Esophagus squamous epithelium (tissue), 5 donors: Measurements from ENCODE around the gene NSMCE4A. TPM values are rescaled to one million over a fixed set of nuclear protein-coding genes. Genes with fewer than 3 reads are reported as not detected.
"Not testable (repeated sequence)": the region's sequence is repeated elsewhere in the genome, so short reads cannot be mapped to it uniquely, and the experiment has no call there.

Experiments
- DNase-seq: peaks from one replicate; lab custom pipeline; 2025; lab: John Stamatoyannopoulos, UW
- H3K27ac ChIP-seq, 4 donors: fragments of 200-600 bp; sonication (generic); one replicate each; pipeline ENCODE4 v1.5.1; 2016 to 2019; ENCODE audit warnings: mild to moderate bottlenecking in 1 of 4
- H3K27me3 ChIP-seq, 4 donors: fragments of 200-600 bp; sonication (generic); 1 replicate in 3 of 4; 2 replicates in 1 of 4; pipeline versions ENCODE4 v1.5.1 to v1.6.0; 2017 to 2021; ENCODE audit warnings: antibody characterized with exemption in 1 of 4
- H3K36me3 ChIP-seq, 3 donors: fragments of 200-600 bp; sonication (generic); one replicate each; pipeline ENCODE4 v1.5.1; 2016 to 2019
- H3K4me1 ChIP-seq, 3 donors: fragments of 200-600 bp; sonication (generic); one replicate each; pipeline ENCODE4 v1.5.1; 2017 to 2019
- H3K4me3 ChIP-seq, 4 donors: fragments of 200-600 bp; sonication (generic); 1 replicate in 3 of 4; 2 replicates in 1 of 4; pipeline ENCODE4 v1.5.1; 2016 to 2019; ENCODE audit warnings: mild to moderate bottlenecking in 2 of 4, moderate library complexity in 1 of 4
- H3K9me3 ChIP-seq, 3 donors: fragments of 200-600 bp; sonication (generic); one replicate each; pipeline ENCODE4 v1.5.1; 2016 to 2019
- CTCF ChIP-seq, 6 experiments: fragments of 450-650 bp in 4 of 6; fragments of 200-600 bp in 2 of 6; sonication (generic) in 2 of 6; IDR thresholded peaks; one replicate each; pipeline ENCODE4 v1.5.1; 2016 to 2019; ENCODE audit warnings: antibody characterized with exemption in 6 of 6, mild to moderate bottlenecking in 4 of 6, moderate library complexity in 4 of 6
- POLR2A ChIP-seq, 4 donors: fragments of 450-650 bp; IDR thresholded peaks; one replicate each; pipeline ENCODE4 v1.6.1; 2017; ENCODE audit warnings: antibody characterized with exemption in 4 of 4, mild to moderate bottlenecking in 4 of 4, moderate library complexity in 3 of 4
- WGBS, 2 donors: methylation state at CpG; one replicate each; pipeline ENCODE4 v1.1.5; 2018; 5-methylcytosine and 5-hydroxymethylcytosine counted together
- intact Hi-C: fragments of 100-400 bp; cut with DNase I; formaldehyde crosslinking; loops from one replicate; pipeline ENCODE4 v1.15.0; 2022
- total RNA-seq, 4 donors: library from RNA; depleted of rRNA; stranded (reverse); fragments of >200 nt; gene quantifications; one replicate each; pipeline ENCODE4 v1.1.0, GENCODE V29; 2016
- donor health status: DM: yes; HTN: yes; CAD: no.

NSMCE4A gene
- total RNA-seq, 4 donors from 2014 or later = 37.0 to 83.2 (median 41.5) TPM

- Histone ChIP-seq H3K36me3 (peaks cover 0 to 4% (median 0%) of the 10 kb centered on the region in 3 donors), H3K9me3 (peaks cover 0 to 11% (median 7%) of the 10 kb centered on the region in 3 donors), H3K4me3 (no peak overlapping the region), H3K4me1 (no peaks in the 10 kb centered on the region), H3K27me3 (no peaks in the 10 kb centered on the region), H3K27ac (no peak overlapping the region)
- 84 to 87% methylated on average over 2 of the region's 2 CpGs for WGBS, 2 donors
- intact Hi-C loops = no loop called here
- DNase-seq = no peak
- TF ChIP-seq CTCF (IDR thresholded peaks at IDR 0.05) (no peak), POLR2A (IDR thresholded peaks at IDR 0.05) (no peak)
Measured at GRCh38 chr10:121981346-121981745, 6.3 kb upstream of the NSMCE4A start.

DNA sequence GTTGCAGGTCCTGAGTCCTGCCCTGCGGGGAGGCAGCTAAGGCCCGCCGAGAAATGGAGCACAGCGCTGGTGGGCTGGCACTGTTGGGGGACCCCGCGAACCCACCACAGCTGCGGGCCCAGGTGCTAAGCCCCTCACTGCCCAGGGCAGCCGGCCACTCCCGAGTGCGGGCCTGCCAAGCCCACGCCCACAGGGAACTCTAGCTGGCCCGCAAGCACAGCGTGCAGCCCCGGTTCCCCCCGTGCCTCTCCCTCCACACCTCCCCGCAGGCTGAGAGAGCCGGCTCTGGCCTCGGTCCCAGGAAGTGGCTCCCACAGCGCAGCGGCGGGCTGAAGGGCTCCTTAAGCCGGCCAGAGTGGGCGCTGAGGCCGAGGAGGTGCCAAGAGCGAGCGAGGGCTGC is 3.5 kb upstream of the NSMCE4A start:
- TF ChIP-seq POLR2A (IDR thresholded peaks at IDR 0.05) (no peak), CTCF (IDR thresholded peaks at IDR 0.05) (no peak)
- no peak overlapping the region for H3K27ac ChIP-seq
- intact Hi-C loops = no loop called here
- no peaks in the 10 kb centered on the region for H3K27me3 ChIP-seq
- no peak overlapping the region for H3K4me3 ChIP-seq
- DNase-seq = no peak
- no peaks in the 10 kb centered on the region for H3K9me3 ChIP-seq
- peaks cover 0 to 4% (median 0%) of the 10 kb centered on the region in 3 donors for H3K36me3 ChIP-seq
- WGBS, 2 donors = no CpG with 5 or more reads among the region's 26 CpGs
- peaks cover 0 to 20% (median 11%) of the 10 kb centered on the region in 3 donors for H3K4me1 ChIP-seq

GRCh38 chr10:121976607-121977006 is 1.6 kb upstream of the NSMCE4A start:
- Histone ChIP-seq H3K36me3 (peaks cover 0 to 16% (median 0%) of the 10 kb centered on the region in 3 donors), H3K27ac (no peak overlapping the region), H3K4me1 (peaks cover 0 to 38% (median 25%) of the 10 kb centered on the region in 3 donors), H3K4me3 (no peak overlapping the region), H3K9me3 (no peaks in the 10 kb centered on the region), H3K27me3 (no peaks in the 10 kb centered on the region)
- no peak for DNase-seq
- WGBS, 2 donors = 79 to 86% methylated on average over 6 of the region's 6 CpGs
- TF ChIP-seq POLR2A (IDR thresholded peaks at IDR 0.05) = no peak
- intact Hi-C loops = no loop called here

DNA sequence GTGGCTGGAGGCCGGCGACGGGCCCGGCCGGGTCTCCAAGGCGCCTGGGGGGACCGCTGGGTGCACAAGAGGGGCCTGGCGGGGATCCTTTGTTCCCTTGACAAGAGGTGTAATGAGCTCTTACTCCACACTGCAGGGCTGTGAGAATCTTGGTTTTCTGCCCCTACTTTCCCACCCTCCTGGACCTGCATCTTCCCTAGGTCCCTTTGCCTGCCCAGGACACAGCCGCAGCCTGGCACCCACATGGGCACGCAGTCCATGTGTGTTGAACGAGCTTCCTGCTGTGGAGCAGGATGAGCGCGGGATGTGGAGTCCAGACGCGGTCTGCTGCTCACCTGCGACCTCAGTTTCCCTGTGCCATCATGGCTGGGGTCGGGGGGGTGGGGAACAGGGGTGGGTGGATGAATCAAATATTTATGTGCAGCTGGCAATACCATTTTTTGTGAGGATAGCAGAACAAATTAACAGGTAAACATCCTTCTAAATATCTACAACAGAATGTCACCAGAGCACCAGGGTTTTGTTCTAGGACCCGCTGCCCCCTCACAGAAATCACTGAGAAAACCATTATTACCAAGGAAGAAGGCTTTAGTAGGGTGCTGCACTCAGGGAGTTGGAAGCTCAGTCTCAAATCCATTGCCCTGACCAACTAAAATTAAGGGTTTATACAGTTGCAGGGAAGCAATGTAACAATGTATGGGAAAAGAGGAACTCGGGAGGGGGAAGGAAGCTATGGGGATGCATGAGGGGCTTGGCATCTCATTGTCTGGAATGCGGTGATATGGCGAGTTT is 474 bp upstream of the NSMCE4A start:
- WGBS, 2 donors = 46 to 64% methylated on average over 7 of the region's 21 CpGs
- intact Hi-C loops = no loop called here
- Histone ChIP-seq H3K4me1 (peaks cover 0 to 38% (median 25%) of the 10 kb centered on the region in 3 donors), H3K4me3 (peak overlapping the region; percentile 71 to 99 (median 87)), H3K27me3 (no peaks in the 10 kb centered on the region), H3K36me3 (peaks cover 0 to 27% (median 0%) of the 10 kb centered on the region in 3 donors), H3K9me3 (no peaks in the 10 kb centered on the region), H3K27ac (peak overlapping the region; percentile 94 to 99 (median 98))
- DNase-seq = no peak
- peak in 3 of 6 experiments; percentile 64 to 68 (median 67) for TF ChIP-seq CTCF (IDR thresholded peaks at IDR 0.05)
- no peak for TF ChIP-seq POLR2A (IDR thresholded peaks at IDR 0.05)

- H3K27me3 ChIP-seq = no peaks in the 10 kb centered on the region
- 8 to 16% methylated on average over 12 to 13 of the region's 21 CpGs for WGBS, 2 donors
- H3K4me1 ChIP-seq = peaks cover 0 to 38% (median 25%) of the 10 kb centered on the region in 3 donors
- no peak for TF ChIP-seq POLR2A (IDR thresholded peaks at IDR 0.05)
- peak overlapping the region; percentile 94 to 99 (median 98) for H3K27ac ChIP-seq
- DNase-seq = no peak
- H3K4me3 ChIP-seq = peak overlapping the region; percentile 71 to 99 (median 87)
- H3K36me3 ChIP-seq = peaks cover 0 to 42% (median 1%) of the 10 kb centered on the region in 3 donors
- H3K9me3 ChIP-seq = no peaks in the 10 kb centered on the region
- intact Hi-C loops = no loop called here
Measured at GRCh38 chr10:121974019-121974534, 940 bp downstream of the NSMCE4A start.

- H3K27me3 ChIP-seq, H3K9me3 ChIP-seq, intact Hi-C loops, DNase-seq, H3K27ac ChIP-seq, H3K4me3 ChIP-seq: not testable (repeated sequence)
- 88 to 100% methylated on average over 2 to 8 of the region's 8 CpGs for WGBS, 2 donors
- Histone ChIP-seq H3K36me3 (peaks cover 10 to 87% (median 29%) of the 10 kb centered on the region in 3 donors), H3K4me1 (peaks cover 0 to 23% (median 17%) of the 10 kb centered on the region in 3 donors)
Measured at GRCh38 chr10:121969086-121969485, 5.9 kb downstream of the NSMCE4A start.
